ENCODE data around the gene FGF4. TPM values are rescaled to one million over a fixed set of nuclear protein-coding genes. Genes with fewer than 3 reads are reported as not detected.

FGF4 gene
- total RNA-seq, 4 donors from 2014 or later = not detected

GRCh38 chr11:69744435-69744834, 30.7 kb downstream of the FGF4 start:
- Histone ChIP-seq H3K27me3 (no peaks in the 10 kb centered on the region), H3K9me3 (no peaks in the 10 kb centered on the region), H3K27ac (no peak overlapping the region), H3K36me3 (no peaks in the 10 kb centered on the region), H3K4me1 (no peaks in the 10 kb centered on the region), H3K4me3 (replicated peaks in 1 of 3) (no peak overlapping the region)
- 54 to 55% methylated on average over 7 of the region's 7 CpGs for WGBS, 2 donors
- intact Hi-C loops (cut with DNase I) = no loop called here
- no peak for DNase-seq
- TF ChIP-seq CTCF (IDR thresholded peaks at IDR 0.05) (no peak), POLR2A (IDR thresholded peaks at IDR 0.05) (no peak)

GRCh38 chr11:69734841-69735240, 40.3 kb downstream of the FGF4 start:
- H3K4me1 ChIP-seq = no peaks in the 10 kb centered on the region
- WGBS, 2 donors = 97 to 98% methylated on average over 3 of the region's 3 CpGs
- intact Hi-C loops (cut with DNase I) = no loop called here
- TF ChIP-seq POLR2A (IDR thresholded peaks at IDR 0.05) (no peak), CTCF (IDR thresholded peaks at IDR 0.05) (no peak)
- no peak overlapping the region for H3K27ac ChIP-seq
- H3K27me3 ChIP-seq = no peaks in the 10 kb centered on the region
- no peaks in the 10 kb centered on the region for H3K36me3 ChIP-seq
- no peaks in the 10 kb centered on the region for H3K9me3 ChIP-seq
- H3K4me3 ChIP-seq (replicated peaks in 1 of 3) = no peak overlapping the region
- DNase-seq = no peak

GRCh38 chr11:69734367-69734766, 40.8 kb downstream of the FGF4 start:
- TF ChIP-seq POLR2A (IDR thresholded peaks at IDR 0.05) = no peak
- Histone ChIP-seq H3K36me3 (no peaks in the 10 kb centered on the region), H3K27ac (no peak overlapping the region), H3K4me3 (replicated peaks in 1 of 3) (no peak overlapping the region), H3K9me3 (no peaks in the 10 kb centered on the region), H3K4me1 (no peaks in the 10 kb centered on the region), H3K27me3 (no peaks in the 10 kb centered on the region)
- 94 to 98% methylated on average over 2 of the region's 2 CpGs for WGBS, 2 donors
- DNase-seq = no peak
- intact Hi-C loops (cut with DNase I) = no loop called here

GRCh38 chr11:69732910-69733309, 42.2 kb downstream of the FGF4 start:
- Histone ChIP-seq H3K4me1 (no peaks in the 10 kb centered on the region), H3K27me3 (no peaks in the 10 kb centered on the region), H3K36me3 (no peaks in the 10 kb centered on the region), H3K4me3 (replicated peaks in 1 of 3) (no peak overlapping the region), H3K27ac (no peak overlapping the region), H3K9me3 (no peaks in the 10 kb centered on the region)
- intact Hi-C loops (cut with DNase I) = no loop called here
- TF ChIP-seq CTCF (IDR thresholded peaks at IDR 0.05) (no peak), POLR2A (IDR thresholded peaks at IDR 0.05) (no peak)
- 59 to 72% methylated on average over 2 to 7 of the region's 7 CpGs for WGBS, 2 donors
- DNase-seq = no peak

GRCh38 chr11:69731110-69731509, 44.0 kb downstream of the FGF4 start:
- no peak for DNase-seq
- no peaks in the 10 kb centered on the region for H3K27me3 ChIP-seq
- H3K4me3 ChIP-seq (replicated peaks in 1 of 3) = no peak overlapping the region
- no peaks in the 10 kb centered on the region for H3K9me3 ChIP-seq
- H3K36me3 ChIP-seq = no peaks in the 10 kb centered on the region
- intact Hi-C loops (cut with DNase I) = no loop called here
- WGBS, 2 donors = 79 to 93% methylated on average over 5 to 6 of the region's 11 CpGs
- TF ChIP-seq POLR2A (IDR thresholded peaks at IDR 0.05) = no peak
- no peak for TF ChIP-seq CTCF (IDR thresholded peaks at IDR 0.05)
- H3K4me1 ChIP-seq = no peaks in the 10 kb centered on the region
- no peak overlapping the region for H3K27ac ChIP-seq

- H3K27me3 ChIP-seq = no peaks in the 10 kb centered on the region
- no peak overlapping the region for H3K4me3 ChIP-seq (replicated peaks in 1 of 3)
- no peak for DNase-seq
- no peaks in the 10 kb centered on the region for H3K36me3 ChIP-seq
- H3K4me1 ChIP-seq = no peaks in the 10 kb centered on the region
- intact Hi-C loops (cut with DNase I) = no loop called here
- no peaks in the 10 kb centered on the region for H3K9me3 ChIP-seq
- TF ChIP-seq POLR2A (IDR thresholded peaks at IDR 0.05) (no peak), CTCF (IDR thresholded peaks at IDR 0.05) (no peak)
- no peak overlapping the region for H3K27ac ChIP-seq
- 84 to 85% methylated on average over 8 of the region's 8 CpGs for WGBS, 2 donors
Measured at GRCh38 chr11:69730500-69730899, 44.6 kb downstream of the FGF4 start.
